ENCODE measurements around the gene METAP2.

The METAP2 gene

GRCh38 chr12:95553197-95553943, 79.4 kb downstream of the METAP2 start:
- peak in 1 of 2 donors; percentile 62 for DNase-seq

- DNase-seq, result no peak
Measured at GRCh38 chr12:95554532-95555071, 80.7 kb downstream of the METAP2 start.

- DNase-seq, result no peak
Measured at GRCh38 chr12:95557625-95558024, 83.7 kb downstream of the METAP2 start.
